ENCODE measurements around the gene PHACTR1. TPM values are rescaled to one million over a fixed set of nuclear protein-coding genes. Genes with fewer than 3 reads are reported as not detected.

Gene PHACTR1
- total RNA-seq, 2 donors from 2014 or later = 2.8 to 6.3 TPM

DNA sequence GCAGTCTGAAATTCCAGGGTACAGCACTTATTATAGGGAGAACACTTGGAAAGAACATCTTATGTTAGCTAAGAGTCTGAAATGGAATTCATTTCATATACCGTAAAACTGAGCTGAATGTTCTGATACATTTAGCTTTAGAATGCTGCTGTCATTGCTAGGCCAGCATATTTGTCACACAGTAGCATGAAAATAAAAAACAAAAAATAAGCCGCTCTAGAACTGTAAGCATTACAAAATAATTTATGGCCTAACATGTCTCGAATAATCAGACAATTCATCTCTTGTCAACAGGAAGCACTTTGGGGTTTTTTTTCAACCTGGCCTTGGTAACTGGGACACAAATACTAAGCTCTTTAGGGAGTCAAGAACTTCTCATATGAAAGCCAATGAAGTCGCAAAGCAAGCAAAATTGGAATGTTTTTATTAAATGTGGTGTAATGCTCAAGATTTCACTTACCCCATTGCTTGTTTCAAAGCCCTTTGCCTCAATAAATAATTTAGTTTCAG, 115.7 kb downstream of the PHACTR1 start:
- TF ChIP-seq, protein P1, sequence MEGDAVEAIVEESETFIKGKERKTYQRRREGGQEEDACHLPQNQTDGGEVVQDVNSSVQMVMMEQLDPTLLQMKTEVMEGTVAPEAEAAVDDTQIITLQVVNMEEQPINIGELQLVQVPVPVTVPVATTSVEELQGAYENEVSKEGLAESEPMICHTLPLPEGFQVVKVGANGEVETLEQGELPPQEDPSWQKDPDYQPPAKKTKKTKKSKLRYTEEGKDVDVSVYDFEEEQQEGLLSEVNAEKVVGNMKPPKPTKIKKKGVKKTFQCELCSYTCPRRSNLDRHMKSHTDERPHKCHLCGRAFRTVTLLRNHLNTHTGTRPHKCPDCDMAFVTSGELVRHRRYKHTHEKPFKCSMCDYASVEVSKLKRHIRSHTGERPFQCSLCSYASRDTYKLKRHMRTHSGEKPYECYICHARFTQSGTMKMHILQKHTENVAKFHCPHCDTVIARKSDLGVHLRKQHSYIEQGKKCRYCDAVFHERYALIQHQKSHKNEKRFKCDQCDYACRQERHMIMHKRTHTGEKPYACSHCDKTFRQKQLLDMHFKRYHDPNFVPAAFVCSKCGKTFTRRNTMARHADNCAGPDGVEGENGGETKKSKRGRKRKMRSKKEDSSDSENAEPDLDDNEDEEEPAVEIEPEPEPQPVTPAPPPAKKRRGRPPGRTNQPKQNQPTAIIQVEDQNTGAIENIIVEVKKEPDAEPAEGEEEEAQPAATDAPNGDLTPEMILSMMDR (conservative IDR thresholded peaks at IDR 0.05) = no peak
- Mint-ChIP-seq H3K4me3 (no peak overlapping the region), H3K36me3 (ENCODE audit: low read depth) (peaks cover 2% of the 10 kb centered on the region), H3K27me3 (ENCODE audit: insufficient read depth) (no peaks in the 10 kb centered on the region), H3K4me1 (peaks cover 5% of the 10 kb centered on the region), H3K27ac (no peak overlapping the region), H3K9me3 (peaks cover 8% of the 10 kb centered on the region)
- H3K9ac ChIP-seq (ENCODE audit: extremely low read depth, low read length, poor library complexity, severe bottlenecking) = no peak overlapping the region
- H3K9me3 ChIP-seq (ENCODE audit: control insufficient read depth, low read length) = peaks cover 7% of the 10 kb centered on the region
- DNase-seq = no peak
- no peaks in the 10 kb centered on the region for H3K36me3 ChIP-seq (ENCODE audit: control insufficient read depth, insufficient read depth, low read length)
- H3K4me1 ChIP-seq (ENCODE audit: control insufficient read depth, insufficient read depth, low read length) = peaks cover 3% of the 10 kb centered on the region
- H3K4me3 ChIP-seq (ENCODE audit: low read length) = no peak overlapping the region
- H3K27me3 ChIP-seq (ENCODE audit: control insufficient read depth, insufficient read depth, low read length, poor library complexity, severe bottlenecking) = no peaks in the 10 kb centered on the region
- WGBS, 2 experiments (ENCODE audit: insufficient coverage in 1 of 2, insufficient read length in 1 of 2) = 92 to 100% methylated on average over 3 to 4 of the region's 4 CpGs
- H3K27ac ChIP-seq (ENCODE audit: low read depth, low read length) = no peak overlapping the region

DNA sequence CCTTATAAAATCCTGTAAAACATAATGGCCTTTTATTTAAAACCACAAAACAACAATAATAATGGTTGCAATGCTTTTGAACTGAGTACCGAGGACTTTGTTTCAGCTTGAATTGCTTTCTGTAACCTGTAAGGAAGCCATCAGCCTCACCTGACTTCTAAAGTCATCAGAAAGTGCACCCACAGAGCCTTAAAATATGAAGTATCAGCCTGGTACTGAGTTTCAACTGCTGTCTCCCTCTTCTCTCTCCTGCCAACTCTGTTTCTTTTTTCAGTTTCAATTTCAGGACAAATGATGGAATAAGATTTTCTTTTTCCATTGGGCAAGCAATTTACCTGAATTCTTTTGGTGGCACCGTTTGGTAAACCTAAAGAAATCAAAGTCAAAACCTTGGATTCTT, 119.4 kb downstream of the PHACTR1 start:
- WGBS, 2 experiments (ENCODE audit: insufficient coverage in 1 of 2, insufficient read length in 1 of 2) = 80 to 93% methylated on average over 2 of the region's 2 CpGs
- Mint-ChIP-seq H3K36me3 (ENCODE audit: low read depth) (peaks cover 4% of the 10 kb centered on the region), H3K27ac (no peak overlapping the region), H3K4me1 (peaks cover 2% of the 10 kb centered on the region), H3K27me3 (ENCODE audit: insufficient read depth) (no peaks in the 10 kb centered on the region), H3K4me3 (no peak overlapping the region), H3K9me3 (peaks cover 24% of the 10 kb centered on the region)
- TF ChIP-seq, protein P1 (conservative IDR thresholded peaks at IDR 0.05) = no peak
- Histone ChIP-seq H3K36me3 (ENCODE audit: control insufficient read depth, insufficient read depth, low read length) (no peaks in the 10 kb centered on the region), H3K27ac (ENCODE audit: low read depth, low read length) (no peak overlapping the region), H3K9ac (ENCODE audit: extremely low read depth, low read length, poor library complexity, severe bottlenecking) (no peak overlapping the region), H3K4me1 (ENCODE audit: control insufficient read depth, insufficient read depth, low read length) (peaks cover 3% of the 10 kb centered on the region), H3K9me3 (ENCODE audit: control insufficient read depth, low read length) (peaks cover 22% of the 10 kb centered on the region), H3K27me3 (ENCODE audit: control insufficient read depth, insufficient read depth, low read length, poor library complexity, severe bottlenecking) (no peaks in the 10 kb centered on the region), H3K4me3 (ENCODE audit: low read length) (no peak overlapping the region)
- DNase-seq = no peak

DNA sequence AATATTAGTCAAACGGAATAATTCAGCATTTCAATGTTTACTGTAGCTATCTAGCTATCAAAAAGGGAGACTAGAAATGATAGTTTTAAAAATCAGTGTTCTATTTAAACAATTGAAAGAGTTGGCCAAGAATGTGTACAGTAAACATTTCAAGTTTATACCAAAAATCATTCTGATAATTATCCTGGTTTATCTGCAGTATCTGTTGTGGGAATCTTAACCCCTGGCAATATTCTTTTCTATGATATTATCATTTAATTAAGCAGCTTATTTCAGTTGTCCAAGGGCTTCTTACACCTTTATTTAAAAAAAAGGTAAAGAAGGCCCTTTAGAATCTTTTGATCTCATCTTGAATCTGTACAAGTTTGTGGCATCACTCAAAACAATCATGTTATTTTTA, 125.1 kb downstream of the PHACTR1 start:
- TF ChIP-seq, protein P1 (conservative IDR thresholded peaks at IDR 0.05) = no peak
- Mint-ChIP-seq H3K4me3 (no peak overlapping the region), H3K27me3 (ENCODE audit: insufficient read depth) (no peaks in the 10 kb centered on the region), H3K36me3 (ENCODE audit: low read depth) (peaks cover 4% of the 10 kb centered on the region), H3K9me3 (peaks cover 21% of the 10 kb centered on the region), H3K27ac (no peak overlapping the region), H3K4me1 (peaks cover 6% of the 10 kb centered on the region)
- DNase-seq = no peak
- Histone ChIP-seq H3K27me3 (ENCODE audit: control insufficient read depth, insufficient read depth, low read length, poor library complexity, severe bottlenecking) (no peaks in the 10 kb centered on the region), H3K9me3 (ENCODE audit: control insufficient read depth, low read length) (peaks cover 20% of the 10 kb centered on the region), H3K4me1 (ENCODE audit: control insufficient read depth, insufficient read depth, low read length) (peaks cover 10% of the 10 kb centered on the region), H3K27ac (ENCODE audit: low read depth, low read length) (no peak overlapping the region), H3K36me3 (ENCODE audit: control insufficient read depth, insufficient read depth, low read length) (no peaks in the 10 kb centered on the region), H3K4me3 (ENCODE audit: low read length) (no peak overlapping the region), H3K9ac (ENCODE audit: extremely low read depth, low read length, poor library complexity, severe bottlenecking) (no peak overlapping the region)
- WGBS, 2 experiments (ENCODE audit: insufficient coverage in 1 of 2, insufficient read length in 1 of 2) = 96 to 100% methylated on average over 1 of the region's 1 CpG
